HT1080 (cell line): Measurements from ENCODE around the gene NAPA. TPM values are rescaled to one million over a fixed set of nuclear protein-coding genes. Genes with fewer than 3 reads are reported as not detected.
"Not testable (repeated sequence)": the region's sequence is repeated elsewhere in the genome, so short reads cannot be mapped to it uniquely, and the experiment has no call there.

ENCODE experiments used
- DNase-seq: peaks from one replicate; pipeline ENCODE4 v3.0.0-alpha.2; 2015; ENCODE audit warnings: low read depth
- total RNA-seq: library from RNA; depleted of rRNA; stranded (reverse); fragments of >200 nt; shearing (Covaris generic); gene quantifications from 2 replicates; pipeline ENCODE4 v1.2.3, GENCODE V29; 2014

The NAPA gene
- total RNA-seq, 1 experiment from 2014 or later, result 74.4 TPM

DNA sequence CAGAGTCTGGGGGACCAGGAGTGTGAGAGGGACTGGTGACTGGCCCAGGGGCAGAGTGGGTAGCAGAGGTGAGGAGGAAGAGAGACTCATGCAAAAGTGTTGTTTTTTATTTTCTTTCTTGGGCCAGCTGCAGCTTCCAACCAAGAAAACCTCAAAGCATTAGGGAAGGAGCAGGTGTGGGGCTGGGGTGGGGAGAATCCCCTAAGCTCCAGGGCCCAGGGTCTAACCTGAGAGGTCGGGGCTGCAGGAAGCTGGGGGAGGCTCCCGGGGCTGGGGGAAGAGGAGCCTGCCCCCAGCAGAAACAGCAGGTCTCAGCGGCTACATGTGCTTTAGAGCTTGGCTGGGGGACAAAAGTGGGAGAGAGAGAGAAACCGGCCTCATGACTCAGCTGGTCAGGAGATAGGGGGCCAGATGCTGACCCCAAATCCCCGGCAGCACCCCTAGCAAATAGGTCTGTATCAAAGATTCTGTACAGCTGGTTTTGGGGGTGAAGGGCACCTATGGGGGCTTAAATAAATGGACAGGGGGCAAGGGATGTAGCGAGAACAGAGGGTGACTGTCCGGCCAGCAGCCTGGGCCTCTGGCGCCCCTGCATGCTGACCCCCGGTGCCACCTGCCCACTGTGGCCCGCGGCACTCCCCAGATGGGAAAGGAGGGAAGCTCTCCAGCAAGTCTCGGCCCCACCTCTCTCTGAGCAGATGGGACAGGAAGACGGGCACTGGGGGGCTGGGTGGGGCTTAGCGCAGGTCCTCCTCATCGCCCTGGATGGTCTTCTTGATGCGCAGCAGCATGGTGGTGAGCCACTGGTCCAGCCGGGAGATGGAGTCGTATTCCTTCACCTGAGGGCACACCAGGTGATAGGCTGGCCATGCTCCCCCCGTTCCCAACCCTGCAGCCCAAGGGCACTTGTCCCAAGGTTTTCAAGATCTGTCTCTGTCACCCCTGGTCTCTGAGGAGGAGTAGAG is 27.0 kb downstream of the NAPA start:
- no peak for DNase-seq

DNA sequence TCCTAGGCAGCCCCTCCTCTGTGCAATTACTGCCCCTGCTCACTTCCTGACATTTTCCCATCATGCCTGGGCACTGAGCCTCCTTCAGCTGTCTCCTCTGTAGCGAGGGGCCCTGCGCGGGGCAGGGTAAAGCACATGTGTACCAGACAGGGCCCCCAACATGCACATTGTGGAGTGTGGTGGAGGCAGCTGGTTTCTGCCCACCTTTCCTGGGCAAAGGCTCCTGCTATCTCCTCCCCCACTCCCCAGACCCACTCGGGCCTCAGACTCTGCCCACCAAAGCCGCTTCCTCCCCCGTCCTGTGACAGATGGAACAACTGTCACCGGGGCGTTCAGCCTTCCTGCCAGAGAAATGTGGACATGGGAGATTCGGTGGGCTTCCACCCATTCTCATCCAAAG is 28.0 kb downstream of the NAPA start:
- DNase-seq, result no peak

DNA sequence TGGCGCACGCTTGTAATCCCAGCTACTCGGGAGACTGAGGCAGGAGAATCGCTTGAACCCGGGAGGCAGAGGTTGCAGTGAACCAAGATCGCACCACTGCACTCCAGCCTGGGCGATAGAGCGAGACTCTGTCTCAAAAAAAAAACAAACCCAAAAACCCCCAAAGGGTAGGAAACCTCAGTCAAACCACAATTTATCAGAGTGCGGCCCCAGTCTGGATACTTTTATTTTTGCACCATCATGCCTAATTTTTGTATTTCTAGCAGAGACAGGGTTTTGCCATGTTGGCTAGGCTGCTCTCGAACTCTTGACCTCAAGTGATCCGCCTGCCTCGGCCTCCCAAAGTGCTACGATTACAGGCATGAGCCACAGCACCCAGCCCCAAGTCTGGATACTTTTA is 28.6 kb downstream of the NAPA start:
- DNase-seq, result not testable (repeated sequence)

DNA sequence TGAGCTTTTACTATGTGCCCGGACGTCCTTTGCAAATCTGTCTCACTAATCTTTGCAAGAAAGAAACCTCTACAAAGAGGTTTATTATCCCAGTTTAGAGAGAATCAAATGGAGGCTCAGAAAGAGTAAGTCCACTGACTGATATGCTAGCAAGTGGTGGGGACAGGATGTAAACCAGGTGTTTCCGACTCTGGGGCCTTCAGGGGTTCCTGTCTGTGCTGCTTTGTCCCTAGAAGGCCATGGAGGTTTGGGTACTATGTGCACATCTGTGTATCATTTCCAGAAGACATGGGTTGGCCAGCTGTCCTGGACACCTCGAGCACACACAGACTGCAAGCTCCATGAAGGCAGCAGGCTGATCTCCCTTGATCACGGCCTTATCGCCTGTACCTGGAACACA is 29.7 kb downstream of the NAPA start:
- no peak for DNase-seq

DNA sequence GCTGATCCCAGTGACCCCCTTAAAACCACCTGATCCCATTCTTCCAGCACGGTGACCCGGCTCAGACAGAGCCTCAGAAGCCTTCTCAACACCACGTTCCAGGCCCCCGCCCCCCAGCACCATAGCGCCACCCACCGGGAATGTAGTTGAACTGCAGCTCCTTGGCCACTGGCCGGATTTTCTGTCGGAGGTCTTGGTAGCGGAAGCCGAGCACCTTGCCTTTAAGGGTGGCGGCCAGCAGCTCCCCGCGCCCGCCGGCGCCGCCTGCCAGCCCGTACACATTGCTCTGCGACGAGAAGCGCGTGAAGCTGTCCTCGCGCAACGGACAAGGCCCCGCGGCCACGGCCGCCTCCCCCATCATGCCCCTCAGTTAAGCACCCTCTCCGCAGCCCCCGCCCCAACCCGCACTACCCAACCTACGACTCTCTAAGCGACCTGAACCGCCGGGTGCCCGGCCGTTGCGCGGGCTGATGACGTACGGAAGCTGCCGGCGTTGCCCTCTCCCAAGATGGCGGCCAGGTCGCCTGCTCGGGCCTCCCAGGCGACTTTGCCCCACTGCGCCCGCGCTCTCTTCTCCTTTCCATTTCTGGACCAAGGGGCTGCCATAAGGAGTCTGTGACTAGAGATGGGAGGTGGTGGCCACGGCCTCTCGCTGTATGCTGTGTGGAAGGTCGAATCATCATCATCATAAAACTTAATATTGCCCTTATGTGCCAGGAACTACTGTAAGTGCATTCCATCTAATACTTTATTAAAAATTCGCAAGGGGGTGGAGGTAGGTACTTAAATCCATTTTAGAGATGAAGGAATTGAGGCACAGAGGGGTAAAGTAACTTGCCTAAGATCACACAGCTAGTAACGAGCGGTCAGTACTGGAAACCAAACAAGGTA is 30.8 kb downstream of the NAPA start, which contains the start of gene KPTN:
Gene KPTN (minus strand): TSS at position 420 of the 891 bp plus-strand sequence. CDS start 59 bp downstream, at position 361.
- peak; percentile 86 for DNase-seq

DNA sequence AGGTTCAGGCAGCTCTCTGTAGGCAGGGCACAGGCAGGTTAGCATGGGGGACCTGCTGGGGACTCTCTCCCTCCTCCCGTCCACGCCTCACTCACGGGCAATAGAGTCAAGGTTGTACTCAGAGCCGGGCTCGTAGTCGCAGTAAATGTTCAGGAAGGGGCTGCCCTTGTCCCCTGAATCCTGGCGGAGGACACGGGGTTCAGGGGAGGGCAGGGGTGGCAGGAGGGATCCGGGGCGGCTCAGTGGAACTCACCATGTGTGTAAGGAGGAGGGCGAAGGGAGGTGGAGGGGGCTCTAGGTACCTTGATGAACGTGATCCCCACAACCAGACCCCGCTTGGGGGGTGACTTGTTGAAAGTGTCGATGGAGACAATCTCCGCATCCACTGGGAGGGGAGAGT is 31.7 kb downstream of the NAPA start:
- no peak for DNase-seq

DNA sequence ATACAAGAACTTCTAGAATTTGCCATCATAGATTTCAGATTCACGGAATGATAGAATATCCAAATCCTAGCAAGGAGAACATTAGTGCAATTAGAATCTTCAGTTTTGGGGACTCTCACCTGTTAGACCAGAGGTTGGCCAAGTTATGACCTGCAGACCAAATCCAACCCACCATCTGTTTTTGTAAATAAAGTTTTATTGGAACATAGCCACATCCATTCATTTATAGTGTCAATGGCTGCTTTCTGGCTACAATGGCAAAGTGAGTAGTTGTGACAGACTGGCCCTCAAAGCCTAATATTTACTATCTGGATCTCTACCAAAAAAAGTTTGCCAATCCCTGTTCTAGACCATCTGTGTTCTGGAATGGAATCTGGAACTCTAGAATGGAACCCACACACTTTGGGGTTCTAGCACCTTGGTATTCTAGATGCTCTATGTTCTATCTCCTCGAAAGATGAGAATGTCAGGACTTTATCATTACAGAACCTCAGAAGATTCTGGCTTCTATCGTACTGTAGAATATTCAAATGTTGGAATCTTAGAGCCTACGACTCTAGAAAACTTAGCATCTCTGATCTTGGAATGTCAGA is 33.3 kb downstream of the NAPA start:
- DNase-seq, result no peak

DNA sequence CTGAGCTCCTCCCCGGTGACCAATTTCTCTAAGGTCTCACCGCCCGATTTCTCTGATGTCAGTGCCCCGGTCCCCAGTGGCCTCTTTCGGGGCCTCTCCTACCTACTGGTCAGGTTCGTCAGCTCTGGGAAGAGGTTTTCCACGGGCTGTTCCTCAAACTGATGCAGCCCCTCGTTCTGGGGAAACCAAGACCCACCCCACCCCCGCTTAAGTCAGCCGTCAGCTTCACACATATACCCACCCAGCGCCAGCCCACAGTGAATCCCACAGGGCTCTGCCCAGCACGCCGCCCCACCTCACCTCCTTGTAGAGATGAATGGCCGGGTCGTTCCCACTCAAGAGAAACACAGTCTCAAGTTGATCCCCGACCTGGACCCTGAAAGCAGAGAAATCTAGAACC is 34.2 kb downstream of the NAPA start:
- DNase-seq, result no peak

DNA sequence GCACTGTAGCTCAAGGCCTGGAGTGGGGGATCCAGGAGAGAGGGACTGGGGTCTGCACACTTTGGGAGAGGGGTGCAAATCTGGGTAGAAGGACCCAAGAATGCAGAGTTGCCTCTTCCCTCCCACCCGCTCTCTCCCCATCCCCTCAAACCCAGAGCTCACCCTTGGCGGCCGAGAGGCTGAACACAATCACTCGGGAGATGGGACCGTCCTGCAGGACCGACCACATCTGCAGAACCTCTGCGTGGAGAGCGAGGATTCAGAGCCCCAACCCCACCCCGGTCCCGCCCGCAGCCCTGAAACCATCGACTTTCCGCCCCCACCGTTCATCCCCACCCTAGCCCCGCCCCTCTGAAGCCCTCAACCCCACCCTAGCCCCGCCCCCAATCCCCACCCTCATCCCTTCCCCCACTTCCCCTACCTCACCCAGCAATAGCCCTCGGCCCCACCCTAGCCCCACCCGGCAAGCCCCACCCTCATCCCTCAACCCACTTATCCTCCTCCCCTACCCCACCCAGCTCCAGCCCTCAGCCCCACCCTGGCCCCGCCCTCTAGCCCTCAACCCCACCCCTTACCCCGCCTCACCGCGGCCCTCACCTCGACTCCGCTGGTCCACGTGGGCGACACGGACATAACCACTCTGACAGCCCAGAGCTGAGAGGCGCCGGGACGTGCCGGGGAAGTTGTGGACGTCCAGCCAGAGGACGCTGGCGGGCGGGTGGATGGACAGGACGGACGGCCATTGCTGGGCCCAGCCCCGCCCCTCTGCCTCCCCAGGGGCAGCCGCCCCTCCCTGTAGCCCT is 35.0 kb downstream of the NAPA start:
- DNase-seq, result no peak

DNA sequence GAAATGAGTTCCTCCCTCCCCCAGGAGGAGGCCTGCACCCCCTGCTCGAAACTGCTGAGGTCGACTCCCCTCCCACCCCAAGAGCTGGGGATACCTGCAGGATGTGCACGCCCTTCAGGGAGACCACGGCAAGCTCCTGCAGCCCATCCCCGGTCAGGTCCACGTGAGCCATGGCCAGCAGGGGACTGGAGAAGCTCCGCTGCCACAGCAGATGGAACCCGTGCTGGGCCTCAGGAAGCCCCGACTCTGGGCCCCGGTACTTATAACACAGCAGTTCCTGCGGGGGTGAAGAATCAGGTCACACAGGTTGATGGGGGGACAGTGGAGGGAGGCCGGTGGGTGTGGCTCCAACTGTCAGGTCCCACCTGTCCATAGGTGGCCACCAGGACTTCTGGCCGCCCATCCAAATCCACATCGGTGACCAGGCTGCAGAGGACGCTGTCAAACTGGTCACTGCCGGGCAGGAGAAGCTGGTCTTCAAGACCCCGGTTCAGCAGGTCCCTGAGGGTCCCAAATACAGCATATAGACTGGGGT is 38.4 kb downstream of the NAPA start:
- no peak for DNase-seq

DNA sequence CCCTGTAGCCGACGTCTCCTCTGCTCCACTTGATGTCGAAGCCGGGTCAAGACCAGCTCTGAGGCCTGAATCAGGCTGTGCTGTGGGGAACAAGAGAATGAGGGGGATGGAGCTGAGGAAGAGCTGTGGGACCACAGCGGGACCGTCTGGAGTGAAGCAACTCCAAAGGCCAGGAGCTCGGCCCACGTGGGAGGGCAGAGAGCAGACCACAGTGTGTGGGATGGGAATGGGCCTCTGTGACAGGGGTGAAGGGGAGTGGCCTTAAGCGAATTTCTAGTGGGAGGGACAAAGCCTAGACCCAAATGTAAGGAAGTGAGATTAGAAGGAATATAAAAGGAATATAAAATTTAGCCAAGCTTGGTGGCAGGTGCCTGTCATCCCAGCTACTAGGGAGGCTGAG is 39.4 kb downstream of the NAPA start:
- DNase-seq, result no peak

DNA sequence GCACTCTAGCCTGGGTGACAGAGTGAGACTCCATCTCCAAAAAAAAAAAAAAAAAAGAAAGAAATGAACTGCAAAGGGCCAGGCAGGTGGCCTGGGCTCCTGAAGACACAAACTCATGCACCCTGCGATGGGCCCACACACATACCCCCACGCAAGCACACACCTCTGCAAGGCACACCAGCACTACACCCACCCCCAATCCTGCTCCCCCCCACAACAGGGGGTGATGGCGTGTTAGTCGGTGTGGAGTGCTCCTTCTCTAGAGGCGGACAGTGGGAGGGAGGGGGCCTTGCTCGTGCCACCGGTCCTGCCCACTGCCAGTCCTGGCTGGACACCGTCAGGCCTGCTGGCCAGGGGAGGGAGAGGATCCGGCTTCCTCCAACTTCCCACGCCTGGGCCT is 41.5 kb downstream of the NAPA start:
- DNase-seq, result no peak

DNA sequence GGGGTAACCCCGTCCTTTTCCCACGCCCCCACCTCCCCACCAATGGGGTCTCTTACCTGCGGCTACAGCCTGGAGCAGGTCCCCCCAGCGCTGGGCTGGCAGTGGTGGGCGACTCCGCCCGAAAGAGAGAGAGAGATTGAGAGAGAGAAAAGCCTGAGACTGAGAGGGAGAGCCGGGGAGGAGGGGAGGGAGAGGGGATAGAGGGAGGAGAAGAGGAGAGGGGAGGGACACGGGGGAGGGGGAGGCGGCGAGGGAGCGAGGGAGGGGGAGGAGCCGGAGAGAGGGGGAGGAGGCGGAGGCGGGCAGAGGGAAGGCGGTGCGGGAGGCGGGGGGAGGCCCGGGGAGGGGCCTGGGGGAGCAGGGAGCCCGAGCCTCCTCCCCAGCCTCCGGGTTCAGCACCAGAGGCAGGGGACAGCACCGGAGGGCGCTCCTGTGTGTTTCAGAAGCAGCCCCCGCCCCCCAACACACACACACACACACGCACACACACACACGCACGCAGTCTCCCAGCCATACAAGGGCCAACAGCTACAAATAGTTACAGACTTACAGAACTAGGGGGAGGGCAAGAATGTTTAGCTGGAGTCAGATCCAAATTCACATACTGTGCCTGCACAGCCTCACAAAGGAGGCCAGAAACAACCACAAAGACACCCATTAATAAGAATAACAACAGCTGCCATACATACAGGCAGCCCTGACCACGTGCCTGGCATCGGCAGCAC is 43.0 kb downstream of the NAPA start, which contains the start of gene SLC8A2:
Gene SLC8A2 (minus strand): TSS at position 161 of the 725 bp plus-strand sequence. CDS start 5,490 bp downstream, outside the sequence.
- DNase-seq, result peak; percentile 43

DNA sequence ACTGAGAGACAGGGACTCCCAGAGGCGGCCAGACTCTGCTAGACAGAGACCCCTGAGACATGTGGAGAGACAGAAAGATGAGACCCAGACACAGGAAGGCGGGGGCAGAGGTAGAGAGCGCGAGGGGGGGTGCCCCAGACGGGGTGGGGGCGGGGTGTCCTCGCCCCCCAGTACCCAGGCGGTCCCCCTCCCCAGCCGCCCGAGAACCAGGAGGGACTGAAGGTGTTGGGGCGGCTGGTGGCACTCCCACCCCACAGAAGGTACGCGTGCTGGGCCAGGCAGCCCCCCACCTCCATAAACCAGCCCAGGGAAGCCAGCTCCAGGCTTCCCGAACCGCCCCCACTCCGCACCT is 43.5 kb downstream of the NAPA start:
- DNase-seq, result no peak

DNA sequence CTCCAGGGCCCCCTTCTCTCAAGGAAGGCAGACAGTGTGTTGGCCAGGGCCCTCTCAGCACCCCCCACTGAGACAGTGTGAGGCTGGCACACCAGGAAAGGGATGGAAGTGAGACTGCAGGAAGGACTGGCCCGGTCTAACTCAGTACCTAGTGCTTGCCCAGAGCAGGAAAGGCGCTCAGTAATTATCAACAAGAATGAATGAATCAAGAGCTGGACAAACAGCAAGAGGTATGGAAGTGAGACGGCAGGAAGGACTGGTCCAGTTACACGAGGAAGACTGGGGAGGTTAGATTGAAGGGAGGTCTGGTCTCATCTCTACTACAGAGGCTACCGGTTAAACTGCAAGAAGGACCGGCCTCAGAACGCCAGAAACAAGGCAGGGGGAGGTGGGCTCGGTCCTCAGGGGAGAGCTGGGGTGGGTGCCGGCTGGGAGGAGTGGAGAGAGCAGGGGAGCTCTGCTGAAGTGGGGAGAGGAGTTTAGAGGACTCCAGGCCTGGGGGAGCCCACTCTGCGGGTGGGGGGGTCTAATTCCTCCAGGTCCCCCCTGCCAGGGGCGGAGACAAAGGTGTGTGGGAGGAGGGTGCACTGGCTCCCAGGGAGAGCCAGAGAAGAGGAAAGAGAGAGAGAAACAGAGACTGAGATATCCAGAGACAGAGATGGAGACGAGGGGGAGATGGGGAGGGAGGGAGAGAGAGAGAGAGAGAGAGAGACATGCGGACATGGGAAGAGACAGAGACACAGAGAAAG is 44.2 kb downstream of the NAPA start:
- no peak for DNase-seq

DNA sequence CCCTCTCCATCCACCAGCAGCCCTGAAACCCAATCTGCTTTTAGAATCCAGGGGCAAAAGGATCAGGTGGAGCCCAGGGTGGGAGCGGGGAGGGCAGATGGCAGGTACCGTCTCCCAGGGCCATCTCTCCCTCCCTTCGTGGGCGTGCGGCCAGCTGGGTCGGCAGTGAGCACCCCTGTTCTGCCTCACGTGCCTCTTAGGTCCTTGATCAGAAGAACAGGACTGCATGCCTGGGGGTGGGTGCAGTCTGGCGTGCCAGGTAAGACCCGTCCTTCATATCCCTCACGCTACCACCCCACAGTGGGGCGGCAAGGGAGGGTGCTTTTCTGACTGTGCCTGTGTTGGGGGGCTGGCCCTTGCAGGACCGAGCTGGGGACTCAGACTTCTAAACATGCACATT is 45.1 kb downstream of the NAPA start:
- DNase-seq, result no peak

DNA sequence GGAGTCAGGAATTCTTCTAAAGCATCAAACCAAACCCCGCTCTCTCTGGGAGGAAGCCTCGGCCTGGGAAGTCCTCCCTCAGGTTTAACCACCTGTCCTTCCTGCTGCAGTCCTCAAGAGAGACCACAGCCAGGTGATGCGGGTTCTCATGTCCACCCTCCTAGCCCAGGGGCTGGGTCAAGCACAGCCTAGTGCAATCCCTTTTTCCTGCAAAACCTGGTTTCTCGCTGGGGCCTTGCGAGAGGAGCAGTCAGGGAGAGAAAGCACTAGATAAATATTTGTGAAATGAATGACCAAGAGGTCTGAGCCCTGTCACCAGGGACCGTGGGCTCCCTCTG is 45.5 kb downstream of the NAPA start:
- DNase-seq, result no peak

DNA sequence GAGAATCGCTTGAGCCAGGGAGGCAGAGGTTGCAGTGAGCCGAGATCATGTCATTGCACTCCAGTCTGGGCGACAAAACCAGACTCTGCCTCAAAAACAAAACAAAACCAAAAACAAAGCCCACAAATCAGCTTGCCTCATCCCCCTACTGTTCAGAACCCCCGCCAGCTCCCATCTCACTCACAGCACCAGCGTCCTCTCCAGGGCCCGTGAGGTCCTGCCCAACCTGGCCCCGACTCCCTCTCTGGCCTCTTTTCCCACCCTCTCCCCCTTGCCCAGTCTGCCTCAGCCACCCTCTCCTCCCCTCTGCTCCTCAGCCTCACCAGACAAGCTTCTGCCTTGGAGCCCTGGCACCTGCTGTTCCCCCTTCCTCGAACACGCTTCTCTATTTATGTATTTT is 46.9 kb downstream of the NAPA start:
- DNase-seq, result no peak

DNA sequence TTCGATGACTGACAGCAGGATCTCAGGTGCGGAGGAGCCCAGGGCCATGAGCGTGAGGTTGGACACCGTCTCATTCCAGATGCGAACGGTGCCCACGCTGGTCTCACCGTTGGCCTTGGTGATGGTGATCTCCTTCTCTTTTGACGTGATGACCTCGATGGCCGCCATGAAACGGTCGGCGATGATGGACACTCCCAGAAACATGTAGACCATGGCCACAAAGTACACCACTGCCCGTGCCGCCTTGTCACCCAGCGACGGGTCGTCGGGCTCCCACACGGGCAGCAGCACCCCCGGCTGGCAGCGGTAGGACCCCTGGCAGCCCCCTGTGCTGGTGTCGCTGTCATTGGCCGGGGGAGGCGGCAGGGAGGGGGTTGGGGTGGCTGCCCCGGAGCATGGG is 48.9 kb downstream of the NAPA start:
- DNase-seq, result no peak
